Tibial nerve (tissue), 4 donors: ENCODE measurements around the gene NUB1. TPM values are rescaled to one million over a fixed set of nuclear protein-coding genes. Genes with fewer than 3 reads are reported as not detected.

Experiments used
- DNase-seq, 2 donors: peaks; one replicate each; pipeline ENCODE4 v3.0.0-alpha.2; 2019; ENCODE audit warnings: low spot score in 2 of 2
- H3K27ac ChIP-seq, 4 donors: fragments of 200-600 bp; sonication (generic) in 3 of 4; one replicate each; pipeline ENCODE4 v1.5.1; 2017 to 2019; ENCODE audit warnings: mild to moderate bottlenecking in 1 of 4
- H3K27me3 ChIP-seq, 2 donors: fragments of 200-600 bp; sonication (generic) in 1 of 2; one replicate each; pipeline versions ENCODE4 v1.5.1 to v1.6.0; 2017 to 2019
- H3K36me3 ChIP-seq, 3 donors: fragments of 200-600 bp; sonication (generic); one replicate each; pipeline ENCODE4 v1.5.1; 2018 to 2019
- H3K4me1 ChIP-seq, 4 donors: fragments of 200-600 bp; sonication (generic) in 3 of 4; one replicate each; pipeline ENCODE4 v1.5.1; 2017 to 2019
- H3K4me3 ChIP-seq, 4 donors: fragments of 200-600 bp; sonication (generic) in 3 of 4; one replicate each; pipeline ENCODE4 v1.5.1; 2017 to 2019; ENCODE audit warnings: mild to moderate bottlenecking in 1 of 4, moderate library complexity in 1 of 4
- H3K9me3 ChIP-seq, 4 donors: fragments of 200-600 bp; sonication (generic) in 3 of 4; one replicate each; pipeline ENCODE4 v1.5.1; 2017 to 2019
- CTCF ChIP-seq, 5 experiments: fragments of 200-600 bp in 3 of 5; fragments of 450-650 bp in 2 of 5; sonication (generic) in 3 of 5; IDR thresholded peaks; one replicate each; pipeline ENCODE4 v1.5.1; 2016 to 2019; ENCODE audit warnings: antibody characterized with exemption in 5 of 5, mild to moderate bottlenecking in 3 of 5, moderate library complexity in 2 of 5
- EP300 ChIP-seq, 2 donors: sonication (generic); formaldehyde crosslinking; IDR thresholded peaks; one replicate each; pipeline ENCODE4 v1.6.1; 2017; ENCODE audit warnings: antibody characterized with exemption in 2 of 2, mild to moderate bottlenecking in 1 of 2
- POLR2A ChIP-seq, 2 donors: fragments of 450-650 bp; IDR thresholded peaks; one replicate each; pipeline ENCODE4 v1.6.1; 2017; ENCODE audit warnings: antibody characterized with exemption in 2 of 2, mild to moderate bottlenecking in 2 of 2, moderate library complexity in 2 of 2
- WGBS, 2 donors: methylation state at CpG; one replicate each; pipeline ENCODE4 v1.1.5; 2018; 5-methylcytosine and 5-hydroxymethylcytosine counted together
- total RNA-seq, 4 donors: library from RNA; depleted of rRNA; stranded (reverse); fragments of >200 nt; gene quantifications; one replicate each; pipeline ENCODE4 v1.1.0, GENCODE V29; 2016

Gene NUB1
- total RNA-seq, 4 donors from 2014 or later: 40.8 to 66.3 (median 60.1) TPM

- Histone ChIP-seq H3K27ac (no peak overlapping the region), H3K36me3 (peaks cover 0 to 97% (median 17%) of the 10 kb centered on the region in 3 donors), H3K27me3 (no peaks in the 10 kb centered on the region), H3K4me1 (no peaks in the 10 kb centered on the region), H3K9me3 (no peaks in the 10 kb centered on the region), H3K4me3 (no peak overlapping the region)
- TF ChIP-seq CTCF (IDR thresholded peaks at IDR 0.05): no peak
- TF ChIP-seq EP300 (IDR thresholded peaks at IDR 0.05): no peak
- no peak for TF ChIP-seq POLR2A (IDR thresholded peaks at IDR 0.05)
- 84 to 85% methylated on average over 10 of the region's 10 CpGs for WGBS, 2 donors
- no peak for DNase-seq
These were observed 34.1 kb downstream of the NUB1 start for GRCh38 chr7:151375530-151376217.

- Histone ChIP-seq H3K4me1 (peaks cover 0 to 4% (median 0%) of the 10 kb centered on the region in 4 donors), H3K27ac (no peak overlapping the region), H3K27me3 (no peaks in the 10 kb centered on the region), H3K36me3 (peaks cover 0 to 96% (median 17%) of the 10 kb centered on the region in 3 donors), H3K9me3 (no peaks in the 10 kb centered on the region), H3K4me3 (no peak overlapping the region)
- 89 to 92% methylated on average over 12 to 32 of the region's 33 CpGs for WGBS, 2 donors
- DNase-seq: no peak
- TF ChIP-seq CTCF (IDR thresholded peaks at IDR 0.05): no peak
- no peak for TF ChIP-seq POLR2A (IDR thresholded peaks at IDR 0.05)
- no peak for TF ChIP-seq EP300 (IDR thresholded peaks at IDR 0.05)
These were observed 34.7 kb downstream of the NUB1 start for GRCh38 chr7:151376218-151376902.

- Histone ChIP-seq H3K27ac (no peak overlapping the region), H3K36me3 (peaks cover 0 to 92% (median 17%) of the 10 kb centered on the region in 3 donors), H3K4me3 (no peak overlapping the region), H3K4me1 (peaks cover 0 to 14% (median 4%) of the 10 kb centered on the region in 4 donors), H3K27me3 (peaks cover 0 to 8% of the 10 kb centered on the region in 2 donors), H3K9me3 (no peaks in the 10 kb centered on the region)
- no peak for TF ChIP-seq EP300 (IDR thresholded peaks at IDR 0.05)
- no peak for TF ChIP-seq POLR2A (IDR thresholded peaks at IDR 0.05)
- no peak for TF ChIP-seq CTCF (IDR thresholded peaks at IDR 0.05)
- no peak for DNase-seq
- 83 to 84% methylated on average over 12 of the region's 12 CpGs for WGBS, 2 donors
These were observed 35.8 kb downstream of the NUB1 start for GRCh38 chr7:151377406-151377805.

- peaks cover 0 to 14% (median 4%) of the 10 kb centered on the region in 4 donors for H3K4me1 ChIP-seq
- H3K27me3 ChIP-seq: peaks cover 0 to 14% of the 10 kb centered on the region in 2 donors
- WGBS, 2 donors: 85 to 86% methylated on average over 9 of the region's 9 CpGs
- TF ChIP-seq EP300 (IDR thresholded peaks at IDR 0.05) (no peak), POLR2A (IDR thresholded peaks at IDR 0.05) (no peak)
- H3K9me3 ChIP-seq: no peaks in the 10 kb centered on the region
- H3K36me3 ChIP-seq: peaks cover 0 to 86% (median 17%) of the 10 kb centered on the region in 3 donors
- H3K27ac ChIP-seq: no peak overlapping the region
- no peak for DNase-seq
- no peak overlapping the region for H3K4me3 ChIP-seq
These were observed 36.4 kb downstream of the NUB1 start for GRCh38 chr7:151378011-151378410.

- Histone ChIP-seq H3K27ac (no peak overlapping the region), H3K27me3 (peaks cover 0 to 15% of the 10 kb centered on the region in 2 donors), H3K4me3 (no peak overlapping the region), H3K9me3 (no peaks in the 10 kb centered on the region), H3K4me1 (peaks cover 0 to 14% (median 4%) of the 10 kb centered on the region in 4 donors), H3K36me3 (peaks cover 0 to 79% (median 17%) of the 10 kb centered on the region in 3 donors)
- DNase-seq: no peak
- TF ChIP-seq CTCF (IDR thresholded peaks at IDR 0.05) (no peak), EP300 (IDR thresholded peaks at IDR 0.05) (no peak), POLR2A (IDR thresholded peaks at IDR 0.05) (no peak)
- WGBS, 2 donors: 73 to 75% methylated on average over 17 of the region's 17 CpGs
These were observed 37.0 kb downstream of the NUB1 start for GRCh38 chr7:151378496-151379192.
